NCI-H2029 (cell line): ENCODE measurements around the gene SAMD4A.

ENCODE experiments used
- DNase-seq: peaks from one replicate; lab custom pipeline; 2025; lab: John Stamatoyannopoulos, UW

Gene SAMD4A

DNA sequence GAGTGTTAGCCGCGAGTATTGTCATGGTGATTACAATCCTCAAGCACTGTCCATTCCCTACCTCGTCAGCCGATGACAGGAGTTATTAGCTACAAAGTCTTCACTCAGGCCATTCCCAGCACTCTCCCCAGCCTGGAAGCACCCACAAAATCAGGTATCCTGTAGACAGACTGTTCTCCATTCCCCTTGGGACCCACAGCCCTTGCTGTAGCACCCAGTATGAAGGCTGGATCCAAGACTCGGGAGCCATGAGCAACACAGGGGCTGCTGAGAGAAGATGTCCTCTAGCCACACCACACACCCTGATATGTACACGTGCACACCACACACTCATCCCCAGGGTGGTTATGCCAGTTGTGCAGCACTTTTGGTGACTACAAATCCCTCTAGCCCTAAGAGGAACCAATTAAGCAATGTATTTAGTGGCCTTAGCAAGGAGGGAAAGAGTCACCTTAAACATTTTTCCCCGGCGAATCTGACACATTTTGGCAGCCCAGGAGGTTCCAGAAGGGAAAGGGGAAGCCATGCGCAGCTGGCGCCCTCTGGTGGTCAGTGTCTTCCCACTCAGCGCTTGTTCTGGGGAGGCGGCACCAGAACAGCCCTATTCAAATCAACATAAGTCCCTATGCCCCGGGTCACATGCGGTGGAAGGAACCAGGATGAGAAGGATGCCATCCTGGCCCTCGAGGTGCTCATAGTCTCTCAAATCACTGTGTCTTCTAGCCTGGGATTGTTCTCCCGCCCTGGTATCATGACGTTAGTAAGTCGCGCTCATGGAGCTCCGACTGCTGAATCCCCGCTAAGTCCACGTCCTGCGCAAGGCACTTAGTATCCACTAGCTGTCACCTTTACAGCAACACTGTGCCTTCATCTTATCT lies 238.8 kb downstream of the SAMD4A start:
- peak; percentile 77 for DNase-seq

DNA sequence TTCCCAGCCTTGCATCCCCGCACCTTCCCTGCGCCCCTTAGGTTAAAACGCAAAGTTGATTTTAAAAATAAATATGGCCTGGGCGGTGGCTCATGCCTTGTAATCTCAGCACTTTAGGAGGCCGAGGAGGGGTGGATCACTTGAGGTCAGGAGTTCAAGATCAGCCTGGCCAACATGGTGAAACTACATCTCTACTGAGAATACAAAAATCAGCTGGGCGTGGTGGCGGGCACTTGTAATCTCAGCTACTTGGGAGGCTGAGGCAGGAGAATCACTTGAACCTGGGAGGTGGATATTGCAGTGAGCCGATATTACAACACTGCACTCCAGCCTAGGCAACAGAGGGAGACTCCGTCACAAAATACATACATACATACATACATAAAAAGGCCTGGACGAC lies 239.7 kb downstream of the SAMD4A start:
- DNase-seq = no peak

DNA sequence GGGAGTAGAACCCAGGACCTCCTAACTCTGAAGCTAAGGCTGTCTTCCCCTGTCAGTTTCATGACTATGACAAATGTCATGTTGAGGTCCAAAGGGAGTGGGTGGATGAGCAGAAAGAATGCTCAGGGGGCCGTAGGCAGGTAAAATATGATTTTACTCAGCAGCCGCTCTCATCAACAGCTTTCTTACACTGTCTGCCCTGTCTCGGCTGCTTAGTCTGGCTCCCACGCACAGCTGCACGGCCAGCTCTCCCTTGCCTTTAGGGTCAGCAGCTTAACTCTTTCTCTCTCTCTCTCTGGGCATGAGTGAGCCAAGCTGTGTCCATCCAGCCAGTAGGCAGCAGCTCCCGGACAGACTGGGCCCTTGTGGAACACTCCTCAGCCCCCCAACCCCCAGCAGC lies 240.5 kb downstream of the SAMD4A start:
- DNase-seq = no peak

DNA sequence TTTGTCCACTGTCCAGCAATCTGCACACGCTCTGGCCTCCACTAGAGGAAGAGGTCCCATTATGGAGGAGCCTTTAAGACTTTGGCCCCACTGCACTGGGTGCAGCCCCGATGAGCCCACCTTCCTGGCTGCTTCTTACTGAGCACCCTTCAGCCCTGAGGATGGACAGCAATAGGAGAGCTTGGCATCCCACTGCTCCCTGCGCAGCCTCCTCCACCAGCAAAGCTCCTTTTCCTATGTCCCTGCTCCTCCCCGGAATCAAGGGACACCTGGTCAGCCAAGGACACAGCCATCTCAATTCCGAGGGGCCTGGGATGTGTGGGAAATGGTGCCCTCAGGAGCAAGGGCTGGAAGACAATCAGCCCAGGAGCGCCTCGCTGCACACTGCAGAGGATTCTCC lies 241.0 kb downstream of the SAMD4A start:
- no peak for DNase-seq

DNA sequence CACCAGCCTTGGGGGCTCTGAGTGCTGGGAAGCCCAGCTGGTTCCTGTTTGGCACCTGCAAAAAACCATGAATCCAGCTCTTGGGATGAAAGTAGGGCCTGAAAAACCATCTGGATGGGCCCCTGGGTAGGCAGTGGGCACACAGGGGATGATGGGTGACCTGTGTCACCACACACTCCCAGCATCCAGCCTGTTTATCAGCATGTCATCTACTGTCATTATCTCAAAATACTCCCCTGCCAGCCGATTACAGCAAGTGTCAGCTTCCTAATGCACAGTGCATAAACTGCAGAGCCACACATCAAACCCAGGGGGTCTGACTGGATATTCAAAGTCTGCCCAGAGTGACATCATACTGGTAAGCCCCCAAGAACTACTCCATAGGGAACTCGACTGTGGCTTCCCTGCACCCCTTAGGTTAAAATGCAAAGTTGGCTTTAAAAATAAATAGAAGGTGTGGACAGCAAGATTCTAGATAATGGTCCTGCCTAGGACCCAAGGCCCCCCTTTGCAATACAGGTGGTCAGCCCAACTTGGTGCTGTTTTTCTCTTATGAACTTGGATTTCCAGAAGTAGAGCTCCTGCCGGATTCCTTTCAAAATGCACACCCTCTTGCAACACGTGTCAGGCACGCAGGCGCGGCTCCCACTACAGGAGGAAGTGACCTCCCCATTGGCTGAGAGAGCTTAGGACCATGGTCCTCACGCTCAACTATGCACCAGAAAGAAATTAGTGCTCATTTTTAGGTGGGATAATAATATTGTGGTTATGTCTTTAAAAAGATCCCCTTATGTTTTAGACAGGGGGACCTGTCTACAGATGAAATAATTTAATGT lies 241.6 kb downstream of the SAMD4A start:
- no peak for DNase-seq

DNA sequence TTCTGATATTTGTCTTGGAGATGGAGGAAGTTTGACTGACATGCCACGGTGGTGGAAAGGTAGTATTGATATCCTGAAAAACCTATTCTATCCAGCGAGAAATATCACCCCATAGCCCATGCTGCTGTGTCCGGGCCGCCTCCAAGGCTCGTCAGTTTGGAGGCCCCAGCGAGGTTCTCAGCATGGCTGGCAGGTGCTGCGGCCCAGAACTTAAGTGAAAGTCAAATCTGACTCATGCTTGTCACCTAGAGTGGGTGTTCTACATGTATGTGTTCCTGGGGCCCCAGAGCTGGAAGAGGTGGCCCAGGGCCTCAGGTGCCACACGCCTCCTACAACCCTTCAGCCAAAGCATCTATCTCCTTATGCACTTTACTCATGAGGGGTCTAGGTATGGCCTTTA lies 242.8 kb downstream of the SAMD4A start:
- no peak for DNase-seq

DNA sequence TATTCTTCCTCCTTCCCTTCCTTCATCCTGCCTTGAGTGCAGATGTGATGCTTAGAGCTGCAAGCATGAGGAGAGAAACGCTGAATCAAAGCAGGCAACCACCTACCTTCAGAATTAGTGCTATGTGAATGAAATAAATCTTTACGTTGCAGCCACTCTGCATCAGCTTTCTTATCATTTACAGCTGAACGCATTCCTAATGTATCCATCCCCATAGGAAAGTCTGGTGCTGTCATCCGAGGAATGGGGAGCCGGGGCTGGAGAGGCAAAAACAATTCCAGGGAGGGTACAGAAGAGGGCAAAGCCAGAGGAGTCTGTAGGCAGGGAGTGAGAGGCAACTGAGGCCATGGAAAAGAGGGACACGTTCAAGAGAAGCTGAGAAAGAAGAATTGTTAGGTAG lies 245.7 kb downstream of the SAMD4A start:
- no peak for DNase-seq

DNA sequence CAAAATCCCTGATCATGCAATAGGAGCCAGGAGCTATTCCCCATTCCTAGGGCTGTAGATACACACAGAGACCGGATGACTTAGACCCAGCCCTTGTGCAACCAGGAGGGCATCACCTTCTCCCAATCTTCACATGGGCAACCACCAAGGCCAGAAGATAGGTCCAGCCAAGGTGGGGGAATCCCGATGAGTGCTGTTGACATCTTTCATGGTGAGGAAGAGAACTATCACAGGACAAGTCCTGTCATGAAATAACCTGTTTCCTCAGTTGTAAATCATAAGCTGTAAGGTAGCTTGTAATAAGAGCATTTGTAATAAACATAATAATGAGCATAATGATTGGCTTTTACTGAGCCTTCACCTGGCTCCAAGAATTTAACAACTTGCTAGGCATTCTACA lies 246.2 kb downstream of the SAMD4A start:
- DNase-seq = no peak

DNA sequence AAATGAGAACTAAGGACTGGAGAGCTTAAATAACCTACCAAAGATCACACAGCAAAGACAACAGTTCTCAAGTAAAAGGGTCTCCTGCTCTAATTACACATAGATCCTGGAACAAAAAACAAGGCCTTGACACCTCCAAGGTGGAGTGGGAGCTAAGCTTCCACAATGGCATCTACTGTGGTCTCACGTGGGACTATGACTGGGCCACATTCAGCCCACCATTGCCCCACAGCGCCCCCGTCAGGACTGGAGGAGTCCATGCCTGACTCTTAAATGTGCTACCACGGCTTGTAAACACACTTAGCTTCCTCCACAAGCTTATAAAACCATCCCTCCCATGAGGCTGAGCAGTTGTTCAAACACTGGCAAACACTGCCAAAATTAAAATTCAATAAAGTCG lies 247.1 kb downstream of the SAMD4A start:
- DNase-seq = peak; percentile 33

DNA sequence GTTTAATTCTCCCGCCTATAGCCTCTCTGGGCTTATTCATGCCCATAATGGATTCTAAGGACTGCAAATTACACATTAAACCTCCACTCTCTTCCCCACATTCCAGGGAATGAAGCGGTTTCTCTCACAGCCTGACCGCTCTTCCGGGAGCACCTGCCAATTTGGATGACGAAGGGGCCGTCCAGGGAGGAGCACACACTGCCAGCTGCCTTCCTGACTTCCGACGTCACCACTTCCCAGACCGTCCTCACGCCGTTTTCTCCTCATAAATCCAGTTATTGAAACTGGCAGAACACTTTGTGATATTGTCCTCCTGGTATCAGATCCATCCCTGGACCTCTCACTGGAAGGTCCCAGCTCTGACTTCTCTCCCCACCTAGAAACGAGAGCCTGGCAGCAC lies 248.1 kb downstream of the SAMD4A start:
- peak; percentile 81 for DNase-seq

DNA sequence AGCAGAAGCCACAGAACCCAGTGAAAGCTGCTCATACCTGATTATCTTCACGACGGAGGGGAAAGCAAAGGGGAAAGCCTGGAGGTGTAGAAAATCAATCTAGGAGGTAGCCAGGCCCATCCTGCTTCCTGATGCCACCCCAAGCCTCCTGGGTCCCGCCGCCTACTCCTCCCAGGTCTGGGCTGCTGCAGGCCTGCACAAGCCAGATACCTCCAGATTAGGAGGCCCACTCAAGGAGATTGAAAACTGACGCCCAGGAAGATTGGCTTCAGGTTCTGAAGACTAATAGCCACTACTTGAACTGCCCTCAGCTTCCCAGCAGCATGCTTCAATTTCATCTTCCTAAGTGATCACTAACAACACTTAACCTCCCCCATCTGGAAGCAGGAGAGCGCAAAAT lies 248.6 kb downstream of the SAMD4A start:
- DNase-seq = no peak

DNA sequence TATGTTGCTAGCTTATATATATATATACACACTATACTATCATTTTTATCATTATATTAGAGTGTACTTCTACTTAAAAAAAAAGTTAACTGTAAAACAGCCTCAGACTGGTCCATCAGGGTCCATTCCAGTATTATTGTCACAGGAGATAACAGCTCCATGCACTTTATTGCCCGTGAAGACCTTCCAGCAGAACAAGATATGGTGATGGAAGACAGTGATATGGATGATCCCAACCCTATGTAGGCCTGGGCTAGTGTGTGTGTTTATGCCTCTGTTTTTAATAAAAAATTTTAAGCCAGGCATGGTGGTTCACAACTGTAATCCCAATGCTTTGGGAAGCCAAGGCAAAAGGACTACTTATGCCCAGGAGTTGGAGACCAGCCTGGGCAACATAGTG lies 249.5 kb downstream of the SAMD4A start:
- DNase-seq = no peak

DNA sequence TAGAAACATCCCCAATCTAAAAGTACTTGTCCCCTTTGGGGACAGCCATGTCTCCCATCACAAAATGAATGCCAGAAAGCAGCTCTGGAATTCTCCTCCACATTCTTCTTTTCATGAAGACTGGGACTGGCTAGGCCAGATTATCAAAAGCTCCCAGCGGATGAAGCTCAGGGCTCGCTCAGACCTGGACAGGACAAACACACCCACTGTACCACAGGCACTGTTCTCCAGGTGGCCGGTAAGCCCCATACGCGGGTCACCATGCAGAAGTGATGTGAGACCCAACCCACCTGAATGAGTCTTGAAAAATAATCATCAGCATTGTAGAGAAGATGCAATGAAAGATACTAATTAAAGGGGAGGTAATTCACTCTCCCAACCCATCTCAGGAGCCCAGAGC lies 250.6 kb downstream of the SAMD4A start:
- no peak for DNase-seq

DNA sequence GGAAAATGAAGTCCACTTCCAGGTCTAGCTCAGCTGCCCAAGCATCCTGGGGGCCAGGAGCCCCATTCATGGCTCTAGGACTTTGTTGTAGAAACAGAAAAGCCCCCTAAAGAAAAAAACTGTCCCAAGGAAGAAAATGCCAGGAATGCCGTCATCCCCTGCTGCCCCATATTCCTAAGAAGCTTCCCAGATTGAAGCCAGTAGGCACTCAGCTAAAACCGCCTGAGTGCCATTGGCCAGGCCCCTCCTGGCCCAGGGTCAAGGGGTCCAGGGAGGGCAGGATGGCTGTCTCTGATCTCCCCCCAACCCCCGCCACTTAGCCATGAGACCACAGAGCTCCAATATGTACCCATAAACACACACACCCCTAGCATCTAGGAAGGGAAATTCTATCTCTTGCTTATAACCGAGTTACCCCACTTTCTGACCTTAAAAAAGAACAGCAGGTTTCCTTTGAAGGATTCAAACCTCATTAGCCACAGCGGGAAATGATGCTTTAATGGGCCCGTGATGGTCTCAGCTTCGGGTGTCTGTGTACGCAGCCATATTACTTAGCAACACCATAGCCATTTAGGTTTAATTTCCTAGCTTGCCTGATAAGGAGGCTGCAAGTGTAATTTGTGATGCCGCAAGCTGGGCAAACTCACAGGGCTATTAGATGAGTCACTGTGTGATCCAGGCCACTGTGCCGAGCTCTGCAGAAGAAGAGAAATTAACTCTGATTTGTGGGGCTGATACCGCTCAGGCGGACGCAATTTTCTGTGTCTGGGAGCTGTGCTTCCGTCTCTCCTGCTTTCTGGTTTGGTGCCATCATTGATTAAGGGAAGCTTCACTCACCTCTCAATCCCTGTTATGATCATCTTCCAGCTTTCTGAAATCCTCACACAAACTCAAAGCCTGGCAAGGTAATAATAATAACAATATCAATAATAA lies 251.5 kb downstream of the SAMD4A start:
- DNase-seq = no peak

DNA sequence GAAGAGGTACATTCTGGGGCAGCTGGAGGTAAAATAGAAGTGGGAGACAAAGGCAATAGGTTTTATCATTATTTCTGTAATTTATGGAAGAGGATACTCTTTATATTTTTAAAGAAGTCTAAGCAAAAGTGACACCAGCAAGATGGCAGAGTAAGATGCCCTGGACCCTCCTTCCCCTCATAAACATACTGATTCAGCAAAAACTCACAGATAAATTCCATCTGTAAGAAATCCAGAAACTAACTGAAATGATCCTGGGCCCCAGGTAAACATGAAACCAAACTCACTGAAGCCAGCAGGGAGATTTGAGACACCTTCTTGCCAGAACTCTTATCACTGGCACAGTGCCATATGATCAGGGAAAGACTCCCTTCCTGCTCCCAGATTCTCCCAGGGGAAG lies 255.8 kb downstream of the SAMD4A start:
- DNase-seq = no peak

DNA sequence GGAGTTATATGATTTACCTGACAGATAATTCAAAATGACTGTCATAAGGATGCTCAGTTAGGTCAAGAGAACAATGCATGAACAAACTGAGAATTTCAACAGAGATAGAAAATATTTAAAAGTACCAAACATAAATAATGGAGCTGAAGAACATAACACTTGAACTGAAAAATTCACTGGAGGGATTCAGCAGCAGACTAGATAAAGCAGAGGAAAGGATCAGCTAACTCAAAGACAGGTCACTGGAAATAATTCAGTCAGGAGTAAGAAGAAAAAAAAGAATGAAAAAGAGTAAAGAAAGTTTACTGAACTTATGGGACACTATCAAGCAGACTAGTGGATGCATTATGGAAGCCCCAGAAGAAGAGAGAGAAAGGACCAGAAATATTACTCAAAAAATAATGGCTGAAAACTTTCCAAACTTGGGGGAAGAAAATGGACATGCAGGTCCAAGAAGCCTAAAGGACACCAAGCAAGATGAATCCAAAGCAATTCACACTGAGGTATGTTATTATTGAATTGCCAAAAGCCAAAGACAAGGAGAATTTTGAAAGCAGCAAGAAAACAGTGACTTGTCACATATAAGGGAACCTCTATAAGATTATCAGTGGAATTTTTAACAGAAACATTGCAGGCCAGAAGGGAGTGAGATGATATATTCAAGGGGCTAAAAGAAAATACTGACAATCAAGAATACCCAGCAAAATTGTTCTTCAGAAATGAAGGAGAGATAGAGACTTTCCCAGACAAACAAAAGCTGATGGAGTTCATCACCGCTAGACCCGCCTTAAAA lies 257.0 kb downstream of the SAMD4A start:
- DNase-seq = no peak

DNA sequence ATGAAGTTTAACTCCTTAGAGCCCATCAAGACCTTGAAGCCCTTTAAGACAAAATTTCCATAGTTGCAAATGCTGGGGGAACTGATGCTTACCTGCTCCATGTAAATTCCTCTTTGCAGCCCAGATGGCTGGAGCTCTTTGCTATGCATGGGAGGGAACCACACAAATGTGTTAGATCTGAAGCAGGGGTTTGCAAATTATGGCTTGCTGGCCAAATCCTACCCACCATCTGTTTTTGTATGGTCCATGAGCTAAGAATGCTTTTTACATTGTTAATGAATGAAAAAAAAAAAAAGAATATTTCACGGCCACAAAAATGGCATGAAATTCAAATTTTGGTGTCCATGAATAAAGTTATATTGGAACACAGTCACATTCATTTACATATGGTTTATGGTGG lies 261.1 kb downstream of the SAMD4A start:
- DNase-seq = no peak

DNA sequence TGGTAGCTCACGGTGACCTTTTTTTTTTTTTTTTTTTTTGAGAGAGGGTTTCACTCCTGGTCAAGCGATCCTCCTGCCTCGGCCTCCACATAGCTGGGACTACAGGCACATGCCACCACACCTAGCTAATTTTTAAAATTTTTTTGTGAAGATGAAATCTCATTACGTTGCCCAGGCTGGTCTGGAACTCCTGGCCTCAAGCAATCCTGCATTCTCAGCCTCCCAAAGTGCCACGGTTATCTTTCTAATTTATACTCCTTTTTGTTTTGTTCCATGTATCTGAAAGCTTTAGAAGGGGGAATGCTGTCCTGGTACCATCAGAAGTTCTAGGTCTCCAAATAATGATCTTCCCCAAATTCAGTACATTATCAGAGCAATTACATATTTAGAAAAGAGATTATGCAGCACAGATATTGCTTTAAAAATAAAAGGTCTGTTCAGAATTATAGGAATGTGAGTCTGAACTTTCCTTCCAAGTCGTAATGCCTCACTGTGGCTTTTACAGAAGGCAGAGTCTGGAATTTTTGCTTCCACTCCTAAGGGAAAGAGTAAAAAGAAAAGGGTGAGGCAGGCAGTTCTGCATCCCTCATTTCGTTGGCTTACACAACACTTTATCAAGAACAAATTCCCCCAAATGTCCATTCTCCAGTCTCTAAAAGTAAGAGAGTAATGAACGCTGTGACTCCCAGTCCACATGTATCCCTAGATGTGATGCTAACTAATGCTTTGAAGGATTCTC lies 262.7 kb downstream of the SAMD4A start:
- no peak for DNase-seq

DNA sequence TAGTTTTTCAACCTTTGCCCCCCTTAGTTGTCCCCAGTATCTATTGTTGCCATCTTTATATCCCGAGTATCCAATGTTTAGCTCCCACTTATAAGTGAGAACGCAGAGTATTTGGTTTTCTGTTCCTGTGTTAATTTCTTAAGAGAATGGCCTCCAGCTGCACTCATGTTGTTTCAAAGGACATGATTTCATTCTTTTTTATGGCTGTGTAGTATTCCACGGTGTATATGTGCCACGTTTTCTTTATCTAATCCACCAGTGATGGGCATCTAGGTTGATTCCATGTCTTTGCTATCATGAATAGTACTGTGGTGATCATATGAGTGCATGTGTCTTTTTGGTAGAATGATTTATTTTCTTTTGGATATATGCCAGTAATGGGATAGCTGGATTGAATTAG lies 263.7 kb downstream of the SAMD4A start:
- no peak for DNase-seq

DNA sequence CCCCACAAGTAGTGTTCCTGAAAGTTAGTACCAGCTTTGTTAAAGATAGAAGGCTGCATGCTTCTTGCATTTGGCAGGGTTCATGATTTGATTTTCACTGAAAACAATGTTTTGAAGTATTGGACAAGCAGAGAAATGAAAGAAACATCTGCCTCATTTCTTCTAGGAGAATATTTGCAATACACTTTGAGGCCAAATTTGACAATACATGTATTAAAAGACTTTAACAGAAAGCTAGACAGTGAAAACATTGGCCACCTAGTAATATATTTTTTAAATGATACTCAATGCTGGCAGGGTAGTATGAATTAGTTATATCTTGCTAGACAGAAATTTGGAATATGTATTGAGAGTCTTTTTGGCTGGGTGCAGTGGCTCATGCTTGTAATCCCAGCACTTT lies 267.2 kb downstream of the SAMD4A start:
- DNase-seq = no peak

DNA sequence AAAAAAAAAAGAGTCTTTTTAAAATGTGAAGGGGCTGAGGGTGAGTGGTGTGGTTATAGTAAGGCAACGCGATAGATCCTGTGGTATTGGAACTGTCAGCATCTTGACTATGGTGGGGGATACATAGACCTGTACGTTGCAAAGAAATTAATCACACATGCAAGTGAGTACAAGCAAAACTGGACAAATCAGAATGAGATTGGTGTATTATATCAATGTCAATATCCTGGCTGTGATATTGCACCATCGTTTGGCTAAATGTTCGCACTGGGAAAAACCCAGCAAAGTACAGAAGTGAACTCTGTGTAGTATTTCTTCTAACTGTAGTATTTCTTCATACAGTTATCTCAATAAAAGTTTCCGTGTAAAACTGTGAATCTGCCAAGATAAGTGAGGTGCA lies 267.8 kb downstream of the SAMD4A start:
- DNase-seq = no peak
